Tibial artery (tissue), 4 donors: ENCODE measurements around the gene PRR20A.
"Not testable (repeated sequence)": the region's sequence is repeated elsewhere in the genome, so short reads cannot be mapped to it uniquely, and the experiment has no call there.

Experiments used
- DNase-seq, 2 donors: peaks; one replicate each; pipeline ENCODE4 v3.0.0-alpha.2; 2019
- H3K27ac ChIP-seq, 2 donors: fragments of 200-600 bp; sonication (generic) in 1 of 2; 1 replicate in 1 of 2; 2 replicates in 1 of 2; pipeline ENCODE4 v1.5.1; 2018 to 2019; ENCODE audit warnings: mild to moderate bottlenecking in 1 of 2
- H3K27me3 ChIP-seq, 2 donors: fragments of 200-600 bp; sonication (generic) in 1 of 2; one replicate each; pipeline versions ENCODE4 v1.5.1 to v1.6.0; 2016 to 2019
- H3K36me3 ChIP-seq, 3 donors: fragments of 200-600 bp; sonication (generic) in 2 of 3; one replicate each; pipeline ENCODE4 v1.5.1; 2016 to 2019; ENCODE audit warnings: mild to moderate bottlenecking in 2 of 3
- H3K4me1 ChIP-seq, 4 donors: fragments of 200-600 bp; sonication (generic) in 2 of 4; 1 replicate in 3 of 4; 2 replicates in 1 of 4; pipeline ENCODE4 v1.5.1; 2016 to 2019
- H3K4me3 ChIP-seq, 2 donors: fragments of 200-600 bp; sonication (generic) in 1 of 2; 1 replicate in 1 of 2; 2 replicates in 1 of 2; pipeline ENCODE4 v1.5.1; 2018 to 2019; ENCODE audit warnings: mild to moderate bottlenecking in 2 of 2
- H3K9me3 ChIP-seq, 3 donors: fragments of 200-600 bp; sonication (generic) in 1 of 3; one replicate each; pipeline ENCODE4 v1.5.1; 2016 to 2019
- CTCF ChIP-seq, 2 experiments: fragments of 200-600 bp in 1 of 2; fragments of 450-650 bp in 1 of 2; IDR thresholded peaks; one replicate each; pipeline ENCODE4 v1.5.1; 2017 to 2019; ENCODE audit warnings: antibody characterized with exemption in 2 of 2, mild to moderate bottlenecking in 1 of 2, moderate library complexity in 1 of 2
- intact Hi-C: fragments of 100-400 bp; cut with DNase I; formaldehyde crosslinking; loops from one replicate; pipeline ENCODE4 v1.15.0; 2023; ENCODE audit warnings: low total_unique reads

PRR20A gene

DNA sequence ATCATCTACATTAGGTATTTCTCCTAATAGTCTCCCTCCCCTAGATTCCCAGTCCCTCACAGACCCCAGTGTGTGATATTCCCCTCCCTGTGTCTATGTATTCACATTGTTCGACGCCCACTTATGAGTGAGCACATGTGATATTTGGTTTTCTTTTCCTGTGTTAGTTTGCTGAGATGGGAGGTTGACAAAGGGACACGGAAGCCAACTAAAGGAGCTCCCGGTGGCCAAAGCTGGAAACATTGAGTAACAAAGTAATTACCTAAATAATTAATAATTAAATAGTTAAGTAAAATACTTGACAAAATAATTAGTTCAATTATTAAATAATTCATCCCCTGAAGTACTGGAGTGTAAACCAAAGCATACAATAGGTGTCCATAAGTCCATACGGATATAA, 1.7 kb upstream of the PRR20A start:
- Histone ChIP-seq H3K4me3 (no peak overlapping the region), H3K36me3 (no peaks in the 10 kb centered on the region), H3K9me3 (no peaks in the 10 kb centered on the region), H3K27me3 (no peaks in the 10 kb centered on the region), H3K27ac (no peak overlapping the region), H3K4me1 (no peaks in the 10 kb centered on the region)
- DNase-seq, result no peak
- no peak for TF ChIP-seq CTCF (IDR thresholded peaks at IDR 0.05)
- intact Hi-C loops, result no loop called here

DNA sequence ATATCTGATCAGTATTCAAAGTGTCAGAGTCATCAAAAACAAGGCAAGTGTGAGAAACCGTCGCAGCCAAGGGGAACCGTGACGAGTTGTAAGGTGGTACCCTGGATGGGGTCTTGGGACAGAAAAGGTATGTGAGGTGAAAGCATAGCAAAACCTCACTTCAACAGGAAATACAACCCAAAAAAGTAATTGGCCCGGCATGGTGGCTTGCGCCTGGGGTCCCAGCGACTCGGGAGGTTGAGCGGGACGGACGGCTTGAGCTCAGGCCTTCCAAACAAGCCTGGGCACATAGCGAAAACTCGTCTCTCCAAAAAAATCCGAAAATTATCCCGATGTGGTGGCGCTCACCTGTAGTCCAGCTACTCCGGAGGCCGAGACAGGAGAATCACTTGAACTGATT, 937 bp upstream of the PRR20A start:
- H3K4me1 ChIP-seq, H3K4me3 ChIP-seq, H3K36me3 ChIP-seq, DNase-seq, intact Hi-C loops, H3K27me3 ChIP-seq, H3K27ac ChIP-seq, H3K9me3 ChIP-seq: not testable (repeated sequence)

GRCh38 chr13:57147188-57147587, 6.5 kb downstream of the PRR20A start, which contains the start of gene PRR20B:
Gene PRR20B, plus strand, starts transcription at chr13:57147488. Its CDS starts 387 bp downstream, at chr13:57147875.
- intact Hi-C loops, H3K36me3 ChIP-seq, H3K4me3 ChIP-seq, H3K27ac ChIP-seq, DNase-seq, H3K9me3 ChIP-seq, H3K4me1 ChIP-seq, H3K27me3 ChIP-seq: not testable (repeated sequence)

GRCh38 chr13:57148106-57148505, 7.4 kb downstream of the PRR20A start:
- intact Hi-C loops, H3K4me3 ChIP-seq, DNase-seq: not testable (repeated sequence)

GRCh38 chr13:57153761-57154160, 13.0 kb downstream of the PRR20A start, which contains the start of gene PRR20C:
Gene PRR20C, plus strand, starts transcription at chr13:57154061. Its CDS starts 387 bp downstream, at chr13:57154448.
- H3K4me1 ChIP-seq, intact Hi-C loops, H3K36me3 ChIP-seq: not testable (repeated sequence)

More at GRCh38 chr13:57148106-57148505, 7.4 kb downstream of the PRR20A start:
- not testable (repeated sequence) for H3K27ac ChIP-seq, H3K4me1 ChIP-seq, H3K9me3 ChIP-seq, H3K36me3 ChIP-seq, H3K27me3 ChIP-seq

GRCh38 chr13:57160332-57160731, 19.6 kb downstream of the PRR20A start, which contains the start of gene PRR20D:
Gene PRR20D, plus strand, starts transcription at chr13:57160632. Its CDS starts 387 bp downstream, at chr13:57161019.
- H3K27ac ChIP-seq, intact Hi-C loops, H3K27me3 ChIP-seq, H3K4me3 ChIP-seq, DNase-seq, H3K36me3 ChIP-seq, H3K4me1 ChIP-seq, H3K9me3 ChIP-seq: not testable (repeated sequence)

More at GRCh38 chr13:57153761-57154160, 13.0 kb downstream of the PRR20A start, which contains the start of gene PRR20C:
- not testable (repeated sequence) for H3K27me3 ChIP-seq, H3K27ac ChIP-seq, H3K4me3 ChIP-seq, DNase-seq, H3K9me3 ChIP-seq

GRCh38 chr13:57166897-57167296, 26.2 kb downstream of the PRR20A start, which contains the start of gene PRR20E:
Gene PRR20E, plus strand, starts transcription at chr13:57167197. Its CDS starts 387 bp downstream, at chr13:57167584.
- intact Hi-C loops, H3K4me3 ChIP-seq, H3K4me1 ChIP-seq, H3K36me3 ChIP-seq, H3K9me3 ChIP-seq, DNase-seq, H3K27ac ChIP-seq, H3K27me3 ChIP-seq: not testable (repeated sequence)

- no peaks in the 10 kb centered on the region for H3K4me1 ChIP-seq
- no peaks in the 10 kb centered on the region for H3K27me3 ChIP-seq
- intact Hi-C loops, result no loop called here
- H3K9me3 ChIP-seq, result no peaks in the 10 kb centered on the region
- no peak overlapping the region for H3K27ac ChIP-seq
- no peak for TF ChIP-seq CTCF (IDR thresholded peaks at IDR 0.05)
- H3K4me3 ChIP-seq, result no peak overlapping the region
- H3K36me3 ChIP-seq, result no peaks in the 10 kb centered on the region
- no peak for DNase-seq
Measured at GRCh38 chr13:57191667-57192066, 50.9 kb downstream of the PRR20A start.
